Mucosa of stomach (tissue), 1 donor: Measurements from ENCODE around the gene CSF3.

Experiments used
- H3K27me3 ChIP-seq: one replicate; pipeline ENCODE4 v1.7.0; 2013; ENCODE audit warnings: mild to moderate bottlenecking, low read length; ENCODE audit not compliant: control insufficient read depth, insufficient read depth
- H3K36me3 ChIP-seq: one replicate; pipeline ENCODE4 v1.7.0; 2013; ENCODE audit warnings: low read length; ENCODE audit not compliant: control insufficient read depth, insufficient read depth
- H3K4me1 ChIP-seq: one replicate; pipeline ENCODE4 v1.7.0; 2013; ENCODE audit warnings: mild to moderate bottlenecking, low read length; ENCODE audit not compliant: control insufficient read depth, insufficient read depth
- H3K4me3 ChIP-seq: one replicate; pipeline ENCODE4 v1.7.0; 2013; ENCODE audit warnings: low read length
- H3K9ac ChIP-seq: one replicate; pipeline ENCODE4 v1.7.0; 2013; ENCODE audit warnings: mild to moderate bottlenecking, low read length, moderate library complexity
- H3K9me3 ChIP-seq: one replicate; pipeline ENCODE4 v1.7.0; 2013; ENCODE audit warnings: mild to moderate bottlenecking, low read length, moderate library complexity; ENCODE audit not compliant: control insufficient read depth
- donor health status: Pancreatic carcinoma.

The CSF3 gene

DNA sequence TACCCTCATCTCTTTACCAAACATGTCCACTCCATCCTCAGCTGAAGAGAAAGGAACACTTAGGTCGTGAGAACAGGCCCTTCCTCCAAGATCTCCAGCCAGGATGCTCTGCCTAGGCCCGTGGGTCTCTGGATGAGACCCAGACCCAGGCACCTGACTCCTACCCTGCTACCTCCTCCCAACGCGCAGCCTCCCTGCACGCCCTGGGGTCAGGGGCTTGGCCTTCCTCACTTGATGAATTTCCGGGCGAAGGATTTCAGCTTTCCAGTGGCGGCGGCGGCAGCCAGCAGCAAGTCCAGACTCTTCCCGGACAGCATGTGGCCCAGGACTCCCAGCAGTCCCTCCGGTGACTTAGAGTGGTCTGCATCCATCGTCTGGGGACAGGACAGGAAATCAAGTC lies 13.4 kb downstream of the CSF3 start:
- H3K9ac ChIP-seq, result no peak overlapping the region
- peaks cover 60% of the 10 kb centered on the region for H3K4me1 ChIP-seq
- no peaks in the 10 kb centered on the region for H3K27me3 ChIP-seq
- no peak overlapping the region for H3K4me3 ChIP-seq
- H3K36me3 ChIP-seq, result peaks cover 18% of the 10 kb centered on the region
- no peaks in the 10 kb centered on the region for H3K9me3 ChIP-seq

- no peak overlapping the region for H3K9ac ChIP-seq
- peaks cover 30% of the 10 kb centered on the region for H3K36me3 ChIP-seq
- no peaks in the 10 kb centered on the region for H3K9me3 ChIP-seq
- H3K27me3 ChIP-seq, result no peaks in the 10 kb centered on the region
- no peak overlapping the region for H3K4me3 ChIP-seq
- H3K4me1 ChIP-seq, result peaks cover 33% of the 10 kb centered on the region
These were observed 16.5 kb downstream of the CSF3 start for GRCh38 chr17:40031706-40032105.

GRCh38 chr17:40032322-40033320 lies 17.4 kb downstream of the CSF3 start:
- peaks cover 30% of the 10 kb centered on the region for H3K36me3 ChIP-seq
- H3K27me3 ChIP-seq, result no peaks in the 10 kb centered on the region
- no peaks in the 10 kb centered on the region for H3K9me3 ChIP-seq
- peak overlapping the region; percentile 57 for H3K9ac ChIP-seq
- H3K4me1 ChIP-seq, result peaks cover 31% of the 10 kb centered on the region
- no peak overlapping the region for H3K4me3 ChIP-seq

GRCh38 chr17:40033339-40033738 lies 18.1 kb downstream of the CSF3 start:
- Histone ChIP-seq H3K4me1 (peaks cover 31% of the 10 kb centered on the region), H3K36me3 (peaks cover 29% of the 10 kb centered on the region), H3K27me3 (no peaks in the 10 kb centered on the region), H3K9ac (no peak overlapping the region), H3K4me3 (no peak overlapping the region), H3K9me3 (no peaks in the 10 kb centered on the region)

GRCh38 chr17:40034426-40035161 lies 19.4 kb downstream of the CSF3 start:
- Histone ChIP-seq H3K9me3 (no peaks in the 10 kb centered on the region), H3K9ac (no peak overlapping the region), H3K27me3 (no peaks in the 10 kb centered on the region), H3K4me3 (no peak overlapping the region), H3K4me1 (peaks cover 31% of the 10 kb centered on the region), H3K36me3 (peaks cover 25% of the 10 kb centered on the region)

DNA sequence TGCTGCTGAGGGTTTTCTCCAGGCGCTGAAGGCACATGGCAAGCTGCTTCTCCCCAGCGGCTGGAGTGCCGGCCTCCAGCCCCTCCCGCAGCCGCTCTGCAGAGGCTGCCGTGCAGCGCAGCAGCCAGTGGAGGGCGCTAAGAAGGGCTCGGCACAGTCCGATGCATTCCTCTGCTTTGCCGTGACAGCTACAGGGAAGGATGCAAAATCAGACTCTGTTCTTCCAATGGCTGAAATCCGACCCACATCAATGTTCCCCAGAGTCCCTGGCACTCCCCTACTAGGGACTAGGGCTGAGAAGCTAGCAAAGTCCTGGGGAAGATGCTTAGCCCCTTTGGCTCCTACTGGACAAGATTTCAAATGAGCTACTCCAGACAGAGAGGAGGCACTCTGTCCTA lies 19.9 kb downstream of the CSF3 start:
- Histone ChIP-seq H3K4me1 (peaks cover 31% of the 10 kb centered on the region), H3K9ac (no peak overlapping the region), H3K36me3 (peaks cover 25% of the 10 kb centered on the region)

DNA sequence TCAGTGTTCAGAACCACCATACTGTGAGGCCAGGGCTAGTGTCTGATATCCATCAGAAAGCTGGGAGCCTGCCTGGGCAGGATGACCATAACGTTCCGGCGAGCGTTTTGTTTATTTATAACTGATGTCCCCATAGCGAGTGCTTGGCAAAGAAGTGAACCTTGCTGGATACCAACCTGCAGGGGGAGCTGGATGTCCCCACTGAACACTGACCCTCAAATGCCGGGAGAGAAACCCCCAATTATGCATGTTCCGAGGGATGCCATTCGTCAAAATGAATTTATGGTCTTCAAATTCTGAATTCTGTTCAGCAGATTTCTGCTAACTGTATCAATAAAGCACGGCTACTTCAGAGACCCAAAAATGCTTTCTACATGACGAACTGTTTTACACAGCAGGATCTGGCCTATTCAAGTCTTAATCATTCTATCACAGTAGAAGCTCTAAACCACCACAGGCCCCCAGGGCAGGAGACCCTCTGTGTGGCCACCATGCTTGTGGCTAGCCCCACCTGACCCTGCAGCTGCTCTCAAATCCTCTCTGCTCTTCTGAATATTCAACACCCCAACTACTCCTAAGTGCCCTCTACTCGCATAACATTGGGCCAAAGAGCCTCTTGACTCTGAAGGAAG lies 23.8 kb downstream of the CSF3 start:
- Histone ChIP-seq H3K27me3 (no peaks in the 10 kb centered on the region), H3K9me3 (no peaks in the 10 kb centered on the region), H3K4me1 (peaks cover 6% of the 10 kb centered on the region), H3K9ac (no peak overlapping the region), H3K36me3 (peaks cover 8% of the 10 kb centered on the region), H3K4me3 (no peak overlapping the region)

More for the DNA sequence above, 19.9 kb downstream of the CSF3 start:
- H3K9me3 ChIP-seq, result no peaks in the 10 kb centered on the region
- H3K4me3 ChIP-seq, result no peak overlapping the region
- no peaks in the 10 kb centered on the region for H3K27me3 ChIP-seq

- no peaks in the 10 kb centered on the region for H3K36me3 ChIP-seq
- no peaks in the 10 kb centered on the region for H3K27me3 ChIP-seq
- H3K4me3 ChIP-seq, result no peak overlapping the region
- H3K9ac ChIP-seq, result no peak overlapping the region
- no peaks in the 10 kb centered on the region for H3K9me3 ChIP-seq
- H3K4me1 ChIP-seq, result peaks cover 6% of the 10 kb centered on the region
These were observed 26.0 kb downstream of the CSF3 start for GRCh38 chr17:40041196-40041595.

- Histone ChIP-seq H3K4me3 (no peak overlapping the region), H3K9ac (no peak overlapping the region), H3K4me1 (peaks cover 28% of the 10 kb centered on the region), H3K9me3 (no peaks in the 10 kb centered on the region), H3K36me3 (peaks cover 4% of the 10 kb centered on the region), H3K27me3 (no peaks in the 10 kb centered on the region)
These were observed 41.3 kb downstream of the CSF3 start for GRCh38 chr17:40056379-40057015.

GRCh38 chr17:40058186-40058784 lies 43.0 kb downstream of the CSF3 start:
- Histone ChIP-seq H3K4me1 (peaks cover 33% of the 10 kb centered on the region), H3K9ac (peak overlapping the region; percentile 42), H3K9me3 (no peaks in the 10 kb centered on the region), H3K4me3 (no peak overlapping the region), H3K36me3 (no peaks in the 10 kb centered on the region), H3K27me3 (no peaks in the 10 kb centered on the region)

DNA sequence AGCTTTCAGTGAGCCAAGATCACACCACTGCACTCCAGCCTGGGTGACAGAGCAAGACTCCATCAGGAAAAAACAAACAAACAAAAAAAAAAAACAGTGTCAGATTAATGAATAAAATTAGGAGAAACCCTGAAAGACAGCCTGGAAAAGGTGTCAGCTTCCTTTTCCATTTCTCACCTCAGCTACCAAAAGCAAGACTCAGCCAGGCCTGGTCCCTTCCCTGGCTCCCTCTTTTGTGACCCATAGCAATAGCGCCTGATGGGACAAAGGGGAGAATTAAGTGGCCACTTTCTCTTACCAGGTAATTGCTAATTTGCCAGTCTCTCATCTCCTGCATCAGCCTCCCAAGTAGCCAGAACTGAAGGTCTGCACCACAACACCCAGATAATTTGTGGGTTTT lies 43.6 kb downstream of the CSF3 start:
- Histone ChIP-seq H3K36me3 (no peaks in the 10 kb centered on the region), H3K27me3 (no peaks in the 10 kb centered on the region), H3K4me1 (peaks cover 29% of the 10 kb centered on the region), H3K9ac (no peak overlapping the region), H3K9me3 (no peaks in the 10 kb centered on the region), H3K4me3 (no peak overlapping the region)
